HG03095 (cell line): ENCODE results near the gene PLCL2.

Experiments used
- ATAC-seq: cut with Tn5 transposase; IDR thresholded peaks from one replicate; pipeline ENCODE4 v1.9.1; 2021; ENCODE audit warnings: moderate library complexity; ENCODE audit not compliant: unreplicated experiment

PLCL2 gene

GRCh38 chr3:16912400-16913263 is 27.9 kb downstream of the PLCL2 start:
- ATAC-seq, result peak; percentile 92

- no peak for ATAC-seq
Measured at GRCh38 chr3:16913264-16913580, 28.5 kb downstream of the PLCL2 start.

- ATAC-seq, result no peak
Measured at GRCh38 chr3:16916840-16917239, 32.1 kb downstream of the PLCL2 start.

- no peak for ATAC-seq
Measured at GRCh38 chr3:16917256-16917935, 32.6 kb downstream of the PLCL2 start.

GRCh38 chr3:16917980-16918682 is 33.4 kb downstream of the PLCL2 start:
- no peak for ATAC-seq

- no peak for ATAC-seq
Measured at GRCh38 chr3:16918683-16919025, 33.9 kb downstream of the PLCL2 start.

GRCh38 chr3:16923112-16923511 is 38.4 kb downstream of the PLCL2 start:
- no peak for ATAC-seq

GRCh38 chr3:16927485-16927884 is 42.7 kb downstream of the PLCL2 start:
- ATAC-seq, result no peak

- peak; percentile 41 for ATAC-seq
Measured at GRCh38 chr3:16928386-16929132, 43.8 kb downstream of the PLCL2 start.

- ATAC-seq, result no peak
Measured at GRCh38 chr3:16929311-16929710, 44.6 kb downstream of the PLCL2 start.

- ATAC-seq, result peak; percentile 60
Measured at GRCh38 chr3:16932877-16933276, 48.1 kb downstream of the PLCL2 start.

- ATAC-seq, result no peak
Measured at GRCh38 chr3:16935781-16936180, 51.0 kb downstream of the PLCL2 start.

- ATAC-seq, result no peak
Measured at GRCh38 chr3:16936233-16936632, 51.5 kb downstream of the PLCL2 start.

GRCh38 chr3:16936676-16937230 is 52.0 kb downstream of the PLCL2 start:
- ATAC-seq, result no peak

GRCh38 chr3:16937326-16937845 is 52.6 kb downstream of the PLCL2 start:
- ATAC-seq, result no peak

GRCh38 chr3:16940769-16941700 is 56.3 kb downstream of the PLCL2 start:
- no peak for ATAC-seq

- no peak for ATAC-seq
Measured at GRCh38 chr3:16942955-16943354, 58.2 kb downstream of the PLCL2 start.

GRCh38 chr3:16943857-16944256 is 59.1 kb downstream of the PLCL2 start:
- no peak for ATAC-seq

- no peak for ATAC-seq
Measured at GRCh38 chr3:16944356-16944755, 59.6 kb downstream of the PLCL2 start.

- ATAC-seq, result no peak
Measured at GRCh38 chr3:16945330-16945729, 60.6 kb downstream of the PLCL2 start.
